ENCODE results near the gene ZNF189.

The ZNF189 gene

GRCh38 chr9:101437806-101438232 lies 39.2 kb downstream of the ZNF189 start:
- ATAC-seq (replicated peaks) (no peak), DNase-seq (no peak)
- peaks cover 55 to 59% of the 10 kb centered on the region in 2 donors for H3K27me3 Mint-ChIP-seq
- H3K36me3 Mint-ChIP-seq (ENCODE audit: insufficient read depth) = no peaks in the 10 kb centered on the region
- H3K4me3 Mint-ChIP-seq = no peak overlapping the region
- H3K9me3 Mint-ChIP-seq = no peaks in the 10 kb centered on the region
- no peak overlapping the region for H3K27ac Mint-ChIP-seq
- no peaks in the 10 kb centered on the region for H3K4me1 Mint-ChIP-seq (ENCODE audit: low read depth in 2 of 2)

- H3K4me1 Mint-ChIP-seq (ENCODE audit: low read depth in 2 of 2) = no peaks in the 10 kb centered on the region
- DNase-seq (no peak), ATAC-seq (replicated peaks) (no peak)
- H3K9me3 Mint-ChIP-seq = no peaks in the 10 kb centered on the region
- peaks cover 63% of the 10 kb centered on the region in 2 donors for H3K27me3 Mint-ChIP-seq
- H3K36me3 Mint-ChIP-seq (ENCODE audit: insufficient read depth) = no peaks in the 10 kb centered on the region
- no peak overlapping the region for H3K27ac Mint-ChIP-seq
- no peak overlapping the region for H3K4me3 Mint-ChIP-seq
Observed at GRCh38 chr9:101438523-101438922, 39.9 kb downstream of the ZNF189 start.

GRCh38 chr9:101440714-101441230 lies 42.1 kb downstream of the ZNF189 start:
- Mint-ChIP-seq H3K27ac (no peak overlapping the region), H3K9me3 (no peaks in the 10 kb centered on the region), H3K27me3 (peaks cover 66 to 69% of the 10 kb centered on the region in 2 donors), H3K36me3 (ENCODE audit: insufficient read depth) (no peaks in the 10 kb centered on the region), H3K4me1 (ENCODE audit: low read depth in 2 of 2) (no peaks in the 10 kb centered on the region), H3K4me3 (no peak overlapping the region)
- DNase-seq (no peak), ATAC-seq (replicated peaks) (no peak)

- Mint-ChIP-seq H3K27ac (no peak overlapping the region), H3K4me3 (no peak overlapping the region), H3K4me1 (ENCODE audit: low read depth in 2 of 2) (no peaks in the 10 kb centered on the region), H3K9me3 (no peaks in the 10 kb centered on the region), H3K36me3 (ENCODE audit: insufficient read depth) (no peaks in the 10 kb centered on the region), H3K27me3 (peaks cover 64 to 69% of the 10 kb centered on the region in 2 donors)
- DNase-seq = no peak
- no peak for ATAC-seq (replicated peaks)
Observed at GRCh38 chr9:101442318-101442717, 43.7 kb downstream of the ZNF189 start.

- no peak for DNase-seq
- Mint-ChIP-seq H3K27ac (no peak overlapping the region), H3K27me3 (peaks cover 60 to 64% of the 10 kb centered on the region in 2 donors), H3K4me1 (ENCODE audit: low read depth in 2 of 2) (no peaks in the 10 kb centered on the region), H3K4me3 (no peak overlapping the region), H3K36me3 (ENCODE audit: insufficient read depth) (no peaks in the 10 kb centered on the region), H3K9me3 (no peaks in the 10 kb centered on the region)
- ATAC-seq (replicated peaks) = no peak
Observed at GRCh38 chr9:101442736-101443135, 44.1 kb downstream of the ZNF189 start.

- Mint-ChIP-seq H3K4me3 (no peak overlapping the region), H3K9me3 (no peaks in the 10 kb centered on the region), H3K27ac (no peak overlapping the region), H3K27me3 (peaks cover 63 to 64% of the 10 kb centered on the region in 2 donors), H3K36me3 (ENCODE audit: insufficient read depth) (no peaks in the 10 kb centered on the region), H3K4me1 (ENCODE audit: low read depth in 2 of 2) (peaks cover under 1% of the 10 kb centered on the region in 2 donors)
- DNase-seq (no peak), ATAC-seq (replicated peaks) (no peak)
Observed at GRCh38 chr9:101443364-101443771, 44.7 kb downstream of the ZNF189 start.

- H3K27me3 Mint-ChIP-seq = peaks cover 66% of the 10 kb centered on the region in 2 donors
- no peaks in the 10 kb centered on the region for H3K9me3 Mint-ChIP-seq
- DNase-seq = no peak
- no peak for ATAC-seq (replicated peaks)
- H3K36me3 Mint-ChIP-seq (ENCODE audit: insufficient read depth) = peaks cover 2% of the 10 kb centered on the region
- no peak overlapping the region for H3K4me3 Mint-ChIP-seq
- H3K4me1 Mint-ChIP-seq (ENCODE audit: low read depth in 2 of 2) = peaks cover 6 to 8% of the 10 kb centered on the region in 2 donors
- no peak overlapping the region for H3K27ac Mint-ChIP-seq
Observed at GRCh38 chr9:101445353-101446029, 46.8 kb downstream of the ZNF189 start.

GRCh38 chr9:101446732-101447131 lies 48.1 kb downstream of the ZNF189 start:
- ATAC-seq (replicated peaks) (no peak), DNase-seq (no peak)
- no peak overlapping the region for H3K4me3 Mint-ChIP-seq
- peaks cover 65 to 67% of the 10 kb centered on the region in 2 donors for H3K27me3 Mint-ChIP-seq
- H3K9me3 Mint-ChIP-seq = no peaks in the 10 kb centered on the region
- H3K4me1 Mint-ChIP-seq (ENCODE audit: low read depth in 2 of 2) = peaks cover 6 to 8% of the 10 kb centered on the region in 2 donors
- H3K27ac Mint-ChIP-seq = no peak overlapping the region
- peaks cover 2% of the 10 kb centered on the region for H3K36me3 Mint-ChIP-seq (ENCODE audit: insufficient read depth)

- peaks cover 6 to 8% of the 10 kb centered on the region in 2 donors for H3K4me1 Mint-ChIP-seq (ENCODE audit: low read depth in 2 of 2)
- no peak for ATAC-seq (replicated peaks)
- H3K27ac Mint-ChIP-seq = no peak overlapping the region
- peaks cover 67 to 74% of the 10 kb centered on the region in 2 donors for H3K27me3 Mint-ChIP-seq
- H3K9me3 Mint-ChIP-seq = no peaks in the 10 kb centered on the region
- H3K4me3 Mint-ChIP-seq = peak overlapping the region; percentile 38 to 65
- DNase-seq = no peak
- peaks cover 2% of the 10 kb centered on the region for H3K36me3 Mint-ChIP-seq (ENCODE audit: insufficient read depth)
Observed at GRCh38 chr9:101448680-101449070, 50.0 kb downstream of the ZNF189 start.

- H3K9me3 Mint-ChIP-seq = no peaks in the 10 kb centered on the region
- H3K36me3 Mint-ChIP-seq (ENCODE audit: insufficient read depth) = peaks cover 2% of the 10 kb centered on the region
- ATAC-seq (replicated peaks) (peak; percentile 93), DNase-seq (peak; percentile 23 to 37 (median 27))
- H3K4me1 Mint-ChIP-seq (ENCODE audit: low read depth in 2 of 2) = peaks cover 6 to 8% of the 10 kb centered on the region in 2 donors
- H3K27me3 Mint-ChIP-seq = peaks cover 67 to 74% of the 10 kb centered on the region in 2 donors
- no peak overlapping the region for H3K27ac Mint-ChIP-seq
- peak overlapping the region; percentile 38 to 65 for H3K4me3 Mint-ChIP-seq
Observed at GRCh38 chr9:101449071-101449721, 50.5 kb downstream of the ZNF189 start.

- Mint-ChIP-seq H3K4me1 (ENCODE audit: low read depth in 2 of 2) (peaks cover 6 to 8% of the 10 kb centered on the region in 2 donors), H3K27ac (no peak overlapping the region), H3K36me3 (ENCODE audit: insufficient read depth) (peaks cover 2% of the 10 kb centered on the region), H3K4me3 (no peak overlapping the region), H3K27me3 (peaks cover 57 to 62% of the 10 kb centered on the region in 2 donors), H3K9me3 (no peaks in the 10 kb centered on the region)
- no peak for DNase-seq
- ATAC-seq (replicated peaks) = no peak
Observed at GRCh38 chr9:101450931-101451330, 52.3 kb downstream of the ZNF189 start.

- H3K36me3 Mint-ChIP-seq (ENCODE audit: insufficient read depth) = peaks cover 2% of the 10 kb centered on the region
Observed at GRCh38 chr9:101451498-101451897, 52.8 kb downstream of the ZNF189 start.

GRCh38 chr9:101453776-101454570 lies 55.3 kb downstream of the ZNF189 start:
- Mint-ChIP-seq H3K4me3 (no peak overlapping the region), H3K36me3 (ENCODE audit: insufficient read depth) (no peaks in the 10 kb centered on the region), H3K4me1 (ENCODE audit: low read depth in 2 of 2) (peaks cover 0 to 3% of the 10 kb centered on the region in 2 donors), H3K27ac (no peak overlapping the region), H3K9me3 (no peaks in the 10 kb centered on the region), H3K27me3 (peaks cover 39 to 42% of the 10 kb centered on the region in 2 donors)
- DNase-seq (no peak), ATAC-seq (replicated peaks) (no peak)

More at GRCh38 chr9:101451498-101451897, 52.8 kb downstream of the ZNF189 start:
- Mint-ChIP-seq H3K4me3 (no peak overlapping the region), H3K9me3 (no peaks in the 10 kb centered on the region), H3K4me1 (ENCODE audit: low read depth in 2 of 2) (peaks cover 6 to 8% of the 10 kb centered on the region in 2 donors), H3K27me3 (peaks cover 53 to 56% of the 10 kb centered on the region in 2 donors), H3K27ac (no peak overlapping the region)
- DNase-seq (no peak), ATAC-seq (replicated peaks) (no peak)

Measured in effector memory CD8-positive, alpha-beta T cell (primary cell).